ENCODE measurements around the gene IL3. TPM values are rescaled to one million over a fixed set of nuclear protein-coding genes. Genes with fewer than 3 reads are reported as not detected.
A peak's percentile ranks its signal among the peaks of the same experiment; 100 is the strongest.

IL3 gene
- total RNA-seq, 1 experiment from 2014 or later, result not detected

GRCh38 chr5:132055441-132055807 is 5.0 kb upstream of the IL3 start:
- in situ Hi-C loops (cut with HindIII; ENCODE audit: low sequenced_read_pairs), result no loop called here
- DNase-seq (ENCODE audit: low spot score), result no peak

GRCh38 chr5:132055808-132056609 is 4.4 kb upstream of the IL3 start:
- DNase-seq (ENCODE audit: low spot score), result peak; percentile 73
- in situ Hi-C loops (cut with HindIII; ENCODE audit: low sequenced_read_pairs), result no loop called here

- no peak for DNase-seq (ENCODE audit: low spot score)
- in situ Hi-C loops (cut with HindIII; ENCODE audit: low sequenced_read_pairs), result no loop called here
These were observed 3.6 kb upstream of the IL3 start for GRCh38 chr5:132056610-132057497.

GRCh38 chr5:132057498-132058255 is 2.8 kb upstream of the IL3 start:
- in situ Hi-C loops (cut with HindIII; ENCODE audit: low sequenced_read_pairs), result no loop called here
- no peak for DNase-seq (ENCODE audit: low spot score)

GRCh38 chr5:132058646-132059042 is 1.8 kb upstream of the IL3 start:
- in situ Hi-C loops (cut with HindIII; ENCODE audit: low sequenced_read_pairs), result no loop called here
- no peak for DNase-seq (ENCODE audit: low spot score)

GRCh38 chr5:132059043-132059695 is 1.3 kb upstream of the IL3 start:
- in situ Hi-C loops (cut with HindIII; ENCODE audit: low sequenced_read_pairs), result no loop called here
- DNase-seq (ENCODE audit: low spot score), result peak; percentile 87

GRCh38 chr5:132059696-132060500 is 557 bp upstream of the IL3 start:
- in situ Hi-C loops (cut with HindIII; ENCODE audit: low sequenced_read_pairs), result no loop called here
- no peak for DNase-seq (ENCODE audit: low spot score)

- in situ Hi-C loops (cut with HindIII; ENCODE audit: low sequenced_read_pairs), result no loop called here
- peak; percentile 61 for DNase-seq (ENCODE audit: low spot score)
These were observed 2.8 kb downstream of the IL3 start for GRCh38 chr5:132063090-132063911.

- in situ Hi-C loops (cut with HindIII; ENCODE audit: low sequenced_read_pairs), result no loop called here
- DNase-seq (ENCODE audit: low spot score), result no peak
These were observed 3.7 kb downstream of the IL3 start for GRCh38 chr5:132064140-132064539.

- in situ Hi-C loops (cut with HindIII; ENCODE audit: low sequenced_read_pairs), result no loop called here
- peak; percentile 75 for DNase-seq (ENCODE audit: low spot score)
These were observed 4.4 kb downstream of the IL3 start for GRCh38 chr5:132064738-132065331.

GRCh38 chr5:132065351-132065937 is 5.0 kb downstream of the IL3 start:
- in situ Hi-C loops (cut with HindIII; ENCODE audit: low sequenced_read_pairs), result no loop called here
- peak; percentile 89 for DNase-seq (ENCODE audit: low spot score)

- DNase-seq (ENCODE audit: low spot score), result no peak
- in situ Hi-C loops (cut with HindIII; ENCODE audit: low sequenced_read_pairs), result no loop called here
These were observed 5.7 kb downstream of the IL3 start for GRCh38 chr5:132065951-132066701.

- DNase-seq (ENCODE audit: low spot score), result no peak
- in situ Hi-C loops (cut with HindIII; ENCODE audit: low sequenced_read_pairs), result no loop called here
These were observed 6.4 kb downstream of the IL3 start for GRCh38 chr5:132066871-132067270.

- no peak for DNase-seq (ENCODE audit: low spot score)
- in situ Hi-C loops (cut with HindIII; ENCODE audit: low sequenced_read_pairs), result no loop called here
These were observed 7.0 kb downstream of the IL3 start for GRCh38 chr5:132067451-132067850.

- in situ Hi-C loops (cut with HindIII; ENCODE audit: low sequenced_read_pairs), result no loop called here
- DNase-seq (ENCODE audit: low spot score), result no peak
These were observed 7.7 kb downstream of the IL3 start for GRCh38 chr5:132067941-132068808.

Measured in G401 (cell line).